Glutamatergic neuron (in vitro differentiated cells): ENCODE data around the gene BFSP1. TPM values are rescaled to one million over a fixed set of nuclear protein-coding genes. Genes with fewer than 3 reads are reported as not detected.

Experiments
- DNase-seq: peaks from one replicate; pipeline ENCODE4 v3.0.0; 2022
- H3K27ac Mint-ChIP-seq: one replicate; pipeline ENCODE4 v1.8.0; 2020; ENCODE audit warnings: mild to moderate bottlenecking, mixed read lengths, inconsistent platforms; ENCODE audit not compliant: unreplicated experiment
- H3K27me3 Mint-ChIP-seq: one replicate; pipeline ENCODE4 v1.8.0; 2020; ENCODE audit warnings: mild to moderate bottlenecking, moderate library complexity, mixed read lengths, inconsistent platforms; ENCODE audit not compliant: unreplicated experiment
- H3K36me3 Mint-ChIP-seq: one replicate; pipeline ENCODE4 v1.8.0; 2020; ENCODE audit warnings: mild to moderate bottlenecking, mixed read lengths, inconsistent platforms; ENCODE audit not compliant: unreplicated experiment
- H3K4me1 Mint-ChIP-seq: one replicate; pipeline ENCODE4 v1.8.0; 2020; ENCODE audit warnings: mild to moderate bottlenecking, low read depth, mixed read lengths, inconsistent platforms; ENCODE audit not compliant: unreplicated experiment
- H3K4me3 Mint-ChIP-seq: one replicate; pipeline ENCODE4 v1.8.0; 2020; ENCODE audit warnings: mild to moderate bottlenecking, mixed read lengths, inconsistent platforms; ENCODE audit not compliant: unreplicated experiment
- H3K9me3 Mint-ChIP-seq: one replicate; pipeline ENCODE4 v1.8.0; 2020; ENCODE audit warnings: mild to moderate bottlenecking, moderate library complexity, mixed read lengths, inconsistent platforms; ENCODE audit not compliant: unreplicated experiment
- CTCF ChIP-seq: fragments of 200-600 bp; sonication (generic); IDR thresholded peaks from one replicate; pipeline ENCODE4 v1.5.0; 2021; ENCODE audit not compliant: partially characterized antibody, unreplicated experiment
- total RNA-seq: library from RNA; stranded (reverse); fragmentation: NEBNext Ultra II Directional; extraction: Animal tissue kit (Norgen Biotek cat#: 25700); gene quantifications from one replicate; pipeline ENCODE4 v1.2.1, GENCODE V29; 2021; ENCODE audit not compliant: unreplicated experiment

BFSP1 gene
- total RNA-seq, 1 donor from 2014 or later: 0.69 TPM

- no peaks in the 10 kb centered on the region for H3K36me3 Mint-ChIP-seq
These were observed 38.6 kb upstream of the BFSP1 start, which contains the start of gene DSTN for GRCh38 chr20:17569616-17570346. Gene DSTN, plus strand, starts transcription at chr20:17570075. Its CDS starts 134 bp downstream, at chr20:17570209.

GRCh38 chr20:17568972-17569521 lies 37.9 kb upstream of the BFSP1 start:
- Mint-ChIP-seq H3K4me3 (peak overlapping the region; percentile 88), H3K27me3 (peaks cover 7% of the 10 kb centered on the region), H3K4me1 (peaks cover 19% of the 10 kb centered on the region), H3K9me3 (peaks cover 8% of the 10 kb centered on the region), H3K36me3 (no peaks in the 10 kb centered on the region), H3K27ac (no peak overlapping the region)
- no peak for TF ChIP-seq CTCF
- peak; percentile 55 for DNase-seq

More at GRCh38 chr20:17569616-17570346, 38.6 kb upstream of the BFSP1 start, which contains the start of gene DSTN:
- H3K27ac Mint-ChIP-seq: peak within 1 kb of the TSS; percentile 90
- H3K27me3 Mint-ChIP-seq: peaks cover 7% of the 10 kb centered on the region
- peaks cover 21% of the 10 kb centered on the region for H3K4me1 Mint-ChIP-seq
- H3K4me3 Mint-ChIP-seq: peak within 1 kb of the TSS; percentile 97
- DNase-seq: peak; percentile 95
- TF ChIP-seq CTCF: no peak
- peaks cover 8% of the 10 kb centered on the region for H3K9me3 Mint-ChIP-seq

GRCh38 chr20:17568045-17568788 lies 37.0 kb upstream of the BFSP1 start:
- Mint-ChIP-seq H3K27me3 (peaks cover 7% of the 10 kb centered on the region), H3K4me1 (peaks cover 14% of the 10 kb centered on the region), H3K4me3 (peak overlapping the region; percentile 88), H3K27ac (no peak overlapping the region), H3K36me3 (no peaks in the 10 kb centered on the region), H3K9me3 (peaks cover 8% of the 10 kb centered on the region)
- no peak for TF ChIP-seq CTCF
- no peak for DNase-seq

- no peak overlapping the region for H3K27ac Mint-ChIP-seq
- no peaks in the 10 kb centered on the region for H3K36me3 Mint-ChIP-seq
- peaks cover 7% of the 10 kb centered on the region for H3K27me3 Mint-ChIP-seq
These were observed 35.2 kb upstream of the BFSP1 start for GRCh38 chr20:17566345-17566744.

More at GRCh38 chr20:17566345-17566744, 35.2 kb upstream of the BFSP1 start:
- TF ChIP-seq CTCF: no peak
- H3K4me1 Mint-ChIP-seq: no peaks in the 10 kb centered on the region
- DNase-seq: no peak
- peaks cover 8% of the 10 kb centered on the region for H3K9me3 Mint-ChIP-seq
- H3K4me3 Mint-ChIP-seq: no peak overlapping the region
